Measurements from ENCODE around the gene ADAMTSL3. TPM values are rescaled to one million over a fixed set of nuclear protein-coding genes. Genes with fewer than 3 reads are reported as not detected.

ADAMTSL3 gene
- total RNA-seq, 1 experiment from 2014 or later, result 1.8 TPM

DNA sequence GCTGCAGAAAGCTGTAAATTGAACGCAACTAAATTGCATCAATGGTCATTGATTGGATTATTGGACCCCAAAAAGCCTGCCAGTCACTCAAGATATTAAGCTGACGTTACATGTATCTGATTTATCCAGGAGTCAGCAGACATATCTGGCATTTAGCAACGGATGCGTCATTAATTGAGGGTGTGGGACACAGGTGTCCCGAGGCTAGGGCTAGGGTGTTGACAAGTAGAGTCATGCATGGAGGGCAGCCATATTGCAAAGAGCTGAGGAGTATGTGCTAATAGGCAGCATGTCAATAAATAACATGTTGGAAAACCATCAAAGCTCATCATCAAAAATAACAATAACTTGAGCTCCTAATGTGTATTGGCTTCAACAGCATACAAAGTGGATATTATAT is 347.1 kb downstream of the ADAMTSL3 start (continued):
- TF ChIP-seq, protein P1, sequence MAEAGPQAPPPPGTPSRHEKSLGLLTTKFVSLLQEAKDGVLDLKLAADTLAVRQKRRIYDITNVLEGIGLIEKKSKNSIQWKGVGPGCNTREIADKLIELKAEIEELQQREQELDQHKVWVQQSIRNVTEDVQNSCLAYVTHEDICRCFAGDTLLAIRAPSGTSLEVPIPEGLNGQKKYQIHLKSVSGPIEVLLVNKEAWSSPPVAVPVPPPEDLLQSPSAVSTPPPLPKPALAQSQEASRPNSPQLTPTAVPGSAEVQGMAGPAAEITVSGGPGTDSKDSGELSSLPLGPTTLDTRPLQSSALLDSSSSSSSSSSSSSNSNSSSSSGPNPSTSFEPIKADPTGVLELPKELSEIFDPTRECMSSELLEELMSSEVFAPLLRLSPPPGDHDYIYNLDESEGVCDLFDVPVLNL (CRISPR knock-in tag; IDR thresholded peaks at IDR 0.05; ENCODE audit: borderline replicate concordance, low read depth), result no peak
- TF ChIP-seq, protein P2, sequence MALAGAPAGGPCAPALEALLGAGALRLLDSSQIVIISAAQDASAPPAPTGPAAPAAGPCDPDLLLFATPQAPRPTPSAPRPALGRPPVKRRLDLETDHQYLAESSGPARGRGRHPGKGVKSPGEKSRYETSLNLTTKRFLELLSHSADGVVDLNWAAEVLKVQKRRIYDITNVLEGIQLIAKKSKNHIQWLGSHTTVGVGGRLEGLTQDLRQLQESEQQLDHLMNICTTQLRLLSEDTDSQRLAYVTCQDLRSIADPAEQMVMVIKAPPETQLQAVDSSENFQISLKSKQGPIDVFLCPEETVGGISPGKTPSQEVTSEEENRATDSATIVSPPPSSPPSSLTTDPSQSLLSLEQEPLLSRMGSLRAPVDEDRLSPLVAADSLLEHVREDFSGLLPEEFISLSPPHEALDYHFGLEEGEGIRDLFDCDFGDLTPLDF (CRISPR knock-in tag; IDR thresholded peaks at IDR 0.05), result no peak
- TF ChIP-seq ZNF263 (CRISPR knock-in tag; IDR thresholded peaks at IDR 0.05; ENCODE audit: low read depth) (no peak), EMX1 (CRISPR knock-in tag; IDR thresholded peaks at IDR 0.05) (no peak), NFYB (CRISPR knock-in tag; conservative IDR thresholded peaks at IDR 0.05; ENCODE audit: low read depth) (no peak), NR3C1 (CRISPR knock-in tag; conservative IDR thresholded peaks at IDR 0.05; ENCODE audit: low read depth) (no peak)
- TF ChIP-seq, protein P3, sequence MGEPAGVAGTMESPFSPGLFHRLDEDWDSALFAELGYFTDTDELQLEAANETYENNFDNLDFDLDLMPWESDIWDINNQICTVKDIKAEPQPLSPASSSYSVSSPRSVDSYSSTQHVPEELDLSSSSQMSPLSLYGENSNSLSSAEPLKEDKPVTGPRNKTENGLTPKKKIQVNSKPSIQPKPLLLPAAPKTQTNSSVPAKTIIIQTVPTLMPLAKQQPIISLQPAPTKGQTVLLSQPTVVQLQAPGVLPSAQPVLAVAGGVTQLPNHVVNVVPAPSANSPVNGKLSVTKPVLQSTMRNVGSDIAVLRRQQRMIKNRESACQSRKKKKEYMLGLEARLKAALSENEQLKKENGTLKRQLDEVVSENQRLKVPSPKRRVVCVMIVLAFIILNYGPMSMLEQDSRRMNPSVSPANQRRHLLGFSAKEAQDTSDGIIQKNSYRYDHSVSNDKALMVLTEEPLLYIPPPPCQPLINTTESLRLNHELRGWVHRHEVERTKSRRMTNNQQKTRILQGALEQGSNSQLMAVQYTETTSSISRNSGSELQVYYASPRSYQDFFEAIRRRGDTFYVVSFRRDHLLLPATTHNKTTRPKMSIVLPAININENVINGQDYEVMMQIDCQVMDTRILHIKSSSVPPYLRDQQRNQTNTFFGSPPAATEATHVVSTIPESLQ (CRISPR knock-in tag; IDR thresholded peaks at IDR 0.05), result no peak

DNA sequence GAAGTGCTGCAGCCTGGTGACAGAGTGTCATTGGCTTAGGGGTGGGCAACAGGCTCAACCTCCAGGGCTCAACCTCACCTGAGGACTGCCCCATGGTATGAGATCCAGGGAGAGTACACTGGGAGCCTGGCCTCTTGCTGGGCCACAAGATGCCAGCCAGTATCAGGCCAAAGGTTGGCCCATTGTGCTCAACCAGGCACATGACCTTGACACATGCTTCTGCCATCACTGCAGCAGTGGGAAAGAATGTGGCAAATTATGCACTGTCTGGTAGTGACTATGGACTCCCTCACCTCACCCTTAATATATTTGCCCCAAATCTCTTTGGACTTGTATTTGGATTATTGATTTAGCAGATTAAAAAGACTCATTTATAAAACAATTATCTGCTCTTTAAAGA is 347.7 kb downstream of the ADAMTSL3 start:
- Mint-ChIP-seq H3K4me1 (no peaks in the 10 kb centered on the region), H3K9me3 (no peaks in the 10 kb centered on the region; the same call in 1 of the 2 replicates), H3K27ac (no peak overlapping the region), H3K27me3 (ENCODE audit: low read depth) (no peaks in the 10 kb centered on the region; the same call in 1 of the 2 replicates), H3K36me3 (no peaks in the 10 kb centered on the region), H3K4me3 (no peak overlapping the region)
- POLR2A ChIA-PET, result no interaction called here
- TF ChIP-seq, protein P4, sequence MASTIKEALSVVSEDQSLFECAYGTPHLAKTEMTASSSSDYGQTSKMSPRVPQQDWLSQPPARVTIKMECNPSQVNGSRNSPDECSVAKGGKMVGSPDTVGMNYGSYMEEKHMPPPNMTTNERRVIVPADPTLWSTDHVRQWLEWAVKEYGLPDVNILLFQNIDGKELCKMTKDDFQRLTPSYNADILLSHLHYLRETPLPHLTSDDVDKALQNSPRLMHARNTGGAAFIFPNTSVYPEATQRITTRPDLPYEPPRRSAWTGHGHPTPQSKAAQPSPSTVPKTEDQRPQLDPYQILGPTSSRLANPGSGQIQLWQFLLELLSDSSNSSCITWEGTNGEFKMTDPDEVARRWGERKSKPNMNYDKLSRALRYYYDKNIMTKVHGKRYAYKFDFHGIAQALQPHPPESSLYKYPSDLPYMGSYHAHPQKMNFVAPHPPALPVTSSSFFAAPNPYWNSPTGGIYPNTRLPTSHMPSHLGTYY (CRISPR knock-in tag; IDR thresholded peaks at IDR 0.05), result no peak
- TF ChIP-seq IRF2 (CRISPR knock-in tag; IDR thresholded peaks at IDR 0.05; ENCODE audit: borderline replicate concordance, low read depth) (no peak), ZNF232 (CRISPR knock-in tag; IDR thresholded peaks at IDR 0.05) (no peak), CREB1 (CRISPR knock-in tag; IDR thresholded peaks at IDR 0.05) (no peak)
- TF ChIP-seq, protein P5, sequence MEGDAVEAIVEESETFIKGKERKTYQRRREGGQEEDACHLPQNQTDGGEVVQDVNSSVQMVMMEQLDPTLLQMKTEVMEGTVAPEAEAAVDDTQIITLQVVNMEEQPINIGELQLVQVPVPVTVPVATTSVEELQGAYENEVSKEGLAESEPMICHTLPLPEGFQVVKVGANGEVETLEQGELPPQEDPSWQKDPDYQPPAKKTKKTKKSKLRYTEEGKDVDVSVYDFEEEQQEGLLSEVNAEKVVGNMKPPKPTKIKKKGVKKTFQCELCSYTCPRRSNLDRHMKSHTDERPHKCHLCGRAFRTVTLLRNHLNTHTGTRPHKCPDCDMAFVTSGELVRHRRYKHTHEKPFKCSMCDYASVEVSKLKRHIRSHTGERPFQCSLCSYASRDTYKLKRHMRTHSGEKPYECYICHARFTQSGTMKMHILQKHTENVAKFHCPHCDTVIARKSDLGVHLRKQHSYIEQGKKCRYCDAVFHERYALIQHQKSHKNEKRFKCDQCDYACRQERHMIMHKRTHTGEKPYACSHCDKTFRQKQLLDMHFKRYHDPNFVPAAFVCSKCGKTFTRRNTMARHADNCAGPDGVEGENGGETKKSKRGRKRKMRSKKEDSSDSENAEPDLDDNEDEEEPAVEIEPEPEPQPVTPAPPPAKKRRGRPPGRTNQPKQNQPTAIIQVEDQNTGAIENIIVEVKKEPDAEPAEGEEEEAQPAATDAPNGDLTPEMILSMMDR (IDR thresholded peaks at IDR 0.05), result no peak
- TF ChIP-seq, protein P6, sequence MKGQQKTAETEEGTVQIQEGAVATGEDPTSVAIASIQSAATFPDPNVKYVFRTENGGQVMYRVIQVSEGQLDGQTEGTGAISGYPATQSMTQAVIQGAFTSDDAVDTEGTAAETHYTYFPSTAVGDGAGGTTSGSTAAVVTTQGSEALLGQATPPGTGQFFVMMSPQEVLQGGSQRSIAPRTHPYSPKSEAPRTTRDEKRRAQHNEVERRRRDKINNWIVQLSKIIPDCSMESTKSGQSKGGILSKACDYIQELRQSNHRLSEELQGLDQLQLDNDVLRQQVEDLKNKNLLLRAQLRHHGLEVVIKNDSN (CRISPR knock-in tag; IDR thresholded peaks at IDR 0.05), result no peak
- CTCF ChIA-PET, result interaction anchor here (2.0 kb wide), 1 partner anchor 33 kb away, joined by 6 read pairs; no protein-coding TSS in a partner anchor
- DNase-seq (ENCODE audit: low spot score) (no peak), ATAC-seq (no peak)

DNA sequence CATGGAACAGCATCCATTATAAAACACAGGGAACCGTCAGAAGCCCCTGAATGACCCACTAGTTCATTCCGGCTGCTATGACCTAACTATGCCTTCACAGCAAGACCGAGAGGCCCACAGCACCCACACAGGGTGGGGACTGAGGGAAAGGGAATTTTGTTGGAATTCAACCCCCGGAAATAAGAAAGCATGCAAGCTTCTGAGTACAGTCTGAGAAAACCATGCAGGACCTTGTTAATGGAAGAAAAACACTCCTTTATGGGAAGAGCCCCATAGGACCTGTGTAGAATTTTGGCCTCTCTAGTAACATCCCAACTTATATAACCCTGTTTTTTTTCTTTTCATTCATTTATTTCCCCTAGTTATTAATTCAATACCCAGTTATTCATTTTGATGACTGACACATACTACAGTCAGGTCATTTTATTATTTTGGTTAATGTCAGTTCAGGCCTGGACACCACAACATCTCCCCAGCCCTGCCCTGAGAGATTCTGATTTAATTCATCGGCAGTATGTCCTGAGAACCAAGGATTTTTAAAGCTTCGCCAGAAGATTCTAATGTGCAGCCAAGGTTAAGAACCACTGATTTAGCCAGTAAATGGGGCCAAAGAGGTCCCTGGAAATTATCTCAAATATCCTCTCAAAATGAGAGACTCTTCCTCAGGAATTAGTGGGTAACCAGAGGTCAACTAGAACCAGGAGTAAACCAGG is 350.0 kb downstream of the ADAMTSL3 start:
- DNase-seq (ENCODE audit: low spot score) (no peak), ATAC-seq (no peak)
- Mint-ChIP-seq H3K27me3 (ENCODE audit: low read depth) (no peaks in the 10 kb centered on the region; the same call in 1 of the 2 replicates), H3K9me3 (no peaks in the 10 kb centered on the region), H3K4me1 (no peaks in the 10 kb centered on the region), H3K27ac (no peak overlapping the region), H3K36me3 (no peaks in the 10 kb centered on the region), H3K4me3 (no peak overlapping the region)
- TF ChIP-seq, protein P7, sequence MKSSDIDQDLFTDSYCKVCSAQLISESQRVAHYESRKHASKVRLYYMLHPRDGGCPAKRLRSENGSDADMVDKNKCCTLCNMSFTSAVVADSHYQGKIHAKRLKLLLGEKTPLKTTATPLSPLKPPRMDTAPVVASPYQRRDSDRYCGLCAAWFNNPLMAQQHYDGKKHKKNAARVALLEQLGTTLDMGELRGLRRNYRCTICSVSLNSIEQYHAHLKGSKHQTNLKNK (CRISPR knock-in tag; IDR thresholded peaks at IDR 0.05), result no peak
- TF ChIP-seq PRRX2 (CRISPR knock-in tag; IDR thresholded peaks at IDR 0.05), result no peak
- TF ChIP-seq RELA (CRISPR knock-in tag; IDR thresholded peaks at IDR 0.05; ENCODE audit: borderline replicate concordance), result no peak
- CTCF ChIA-PET, result interaction anchor here (1.5 kb wide), 1 partner anchor 31 kb away, joined by 3 read pairs; no protein-coding TSS in a partner anchor
- POLR2A ChIA-PET, result no interaction called here
